ENCODE measurements around the gene HTRA1. TPM values are rescaled to one million over a fixed set of nuclear protein-coding genes. Genes with fewer than 3 reads are reported as not detected.

HTRA1 gene
- total and polyA plus RNA-seq, 7 donors: 11.4 to 30.8 (median 11.8) TPM

DNA sequence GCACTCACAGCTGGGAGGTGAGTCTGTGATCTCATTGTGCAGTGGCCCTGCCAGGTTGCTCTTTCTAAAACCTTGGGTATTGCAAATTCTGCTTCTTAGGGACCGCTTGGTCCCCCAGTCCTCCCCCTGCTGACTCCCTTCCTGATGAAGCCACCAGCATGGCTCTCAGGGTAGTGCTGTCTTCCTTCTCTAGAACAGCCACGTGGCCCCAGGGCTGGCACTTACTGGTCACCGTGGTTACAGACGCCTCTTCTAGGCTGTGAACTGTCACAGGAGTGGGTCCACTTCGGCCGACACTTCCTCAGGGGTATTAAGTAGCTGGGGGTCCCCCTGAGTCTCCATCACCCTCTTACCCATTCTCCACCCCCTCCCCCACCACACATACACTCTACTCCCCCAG is 2.7 kb upstream of the HTRA1 start:
- Histone ChIP-seq H3K4me1 (peaks cover 13% of the 10 kb centered on the region), H3K27me3 (ENCODE audit: insufficient read depth in 3 of 3, low read length in 2 of 3) (peaks cover 0 to 2% (median 0%) of the 10 kb centered on the region in 3 donors), H3K36me3 (ENCODE audit: insufficient read depth in 1 of 2, low read depth in 1 of 2) (no peaks in the 10 kb centered on the region), H3K9me3 (no peaks in the 10 kb centered on the region), H3K4me3 (no peak overlapping the region), H3K27ac (peak overlapping the region; percentile 30)
- ATAC-seq (no peak), DNase-seq (no peak)
- intact Hi-C loops (cut with DNase I): no loop called here
- WGBS, 3 donors: 89 to 95% (median 92%) methylated on average over 6 of the region's 6 CpGs
- TF ChIP-seq CTCF (IDR thresholded peaks at IDR 0.05): no peak

DNA sequence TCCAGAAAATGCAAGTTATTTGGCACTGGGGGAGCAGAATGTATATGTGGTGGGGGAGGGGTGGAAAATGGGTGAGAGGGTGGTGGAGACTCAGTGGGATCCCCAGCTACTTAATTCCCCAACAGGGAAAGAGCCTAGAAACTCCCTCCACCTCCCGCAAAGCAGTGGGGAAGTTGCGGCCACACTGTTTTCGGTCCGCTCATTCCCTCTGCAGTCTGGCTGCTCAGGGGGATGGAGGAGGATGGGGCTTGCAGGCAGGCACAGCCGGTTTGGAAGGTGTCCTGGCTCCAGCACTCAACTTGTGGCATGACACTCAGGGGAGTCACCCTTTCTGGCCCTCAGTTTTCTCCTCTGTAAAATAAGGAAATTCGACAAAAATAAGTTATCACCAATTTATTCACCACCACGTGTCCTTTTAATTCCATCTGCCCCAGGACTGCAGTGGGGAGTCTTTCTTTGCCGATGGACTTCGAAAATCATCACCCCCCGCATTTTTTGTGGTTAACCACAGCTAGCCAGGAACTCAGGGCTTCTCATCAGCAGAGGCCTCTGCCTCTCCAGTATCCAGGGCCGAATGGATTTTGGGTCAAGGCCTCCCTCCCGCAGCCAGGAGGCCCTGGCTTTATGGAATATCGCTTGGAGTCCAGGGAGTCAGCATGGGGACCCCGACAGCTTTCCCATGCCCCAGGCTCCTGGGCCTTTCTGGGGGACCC is 1.6 kb upstream of the HTRA1 start:
- H3K4me3 ChIP-seq: no peak overlapping the region
- DNase-seq (no peak), ATAC-seq (no peak)
- no peaks in the 10 kb centered on the region for H3K27me3 ChIP-seq (ENCODE audit: insufficient read depth in 3 of 3, low read length in 2 of 3)
- 85 to 91% (median 88%) methylated on average over 14 of the region's 14 CpGs for WGBS, 3 donors
- intact Hi-C loops (cut with DNase I): loop anchor here in 1 of 2 donors (10.0 kb wide), 1 partner anchor 105 kb away; the partner anchor contains the start of gene DMBT1
- H3K36me3 ChIP-seq (ENCODE audit: insufficient read depth in 1 of 2, low read depth in 1 of 2): no peaks in the 10 kb centered on the region
- H3K9me3 ChIP-seq: no peaks in the 10 kb centered on the region
- peaks cover 24% of the 10 kb centered on the region for H3K4me1 ChIP-seq
- no peak overlapping the region for H3K27ac ChIP-seq
- TF ChIP-seq CTCF (IDR thresholded peaks at IDR 0.05): no peak

GRCh38 chr10:122460891-122461293 is 461 bp upstream of the HTRA1 start:
- WGBS, 3 donors: 1 to 2% (median 1%) methylated on average over 34 to 40 of the region's 40 CpGs
- no peak for TF ChIP-seq CTCF (IDR thresholded peaks at IDR 0.05)
- DNase-seq (no peak), ATAC-seq (no peak)
- intact Hi-C loops (cut with DNase I): loop anchor here in 1 of 2 donors (10.0 kb wide), 1 partner anchor 104 kb away; the partner anchor contains the start of gene DMBT1
- Histone ChIP-seq H3K9me3 (no peaks in the 10 kb centered on the region), H3K27me3 (ENCODE audit: insufficient read depth in 3 of 3, low read length in 2 of 3) (no peaks in the 10 kb centered on the region), H3K4me1 (peaks cover 26% of the 10 kb centered on the region), H3K27ac (no peak overlapping the region), H3K4me3 (peak overlapping the region; percentile 76), H3K36me3 (ENCODE audit: insufficient read depth in 1 of 2, low read depth in 1 of 2) (no peaks in the 10 kb centered on the region)

DNA sequence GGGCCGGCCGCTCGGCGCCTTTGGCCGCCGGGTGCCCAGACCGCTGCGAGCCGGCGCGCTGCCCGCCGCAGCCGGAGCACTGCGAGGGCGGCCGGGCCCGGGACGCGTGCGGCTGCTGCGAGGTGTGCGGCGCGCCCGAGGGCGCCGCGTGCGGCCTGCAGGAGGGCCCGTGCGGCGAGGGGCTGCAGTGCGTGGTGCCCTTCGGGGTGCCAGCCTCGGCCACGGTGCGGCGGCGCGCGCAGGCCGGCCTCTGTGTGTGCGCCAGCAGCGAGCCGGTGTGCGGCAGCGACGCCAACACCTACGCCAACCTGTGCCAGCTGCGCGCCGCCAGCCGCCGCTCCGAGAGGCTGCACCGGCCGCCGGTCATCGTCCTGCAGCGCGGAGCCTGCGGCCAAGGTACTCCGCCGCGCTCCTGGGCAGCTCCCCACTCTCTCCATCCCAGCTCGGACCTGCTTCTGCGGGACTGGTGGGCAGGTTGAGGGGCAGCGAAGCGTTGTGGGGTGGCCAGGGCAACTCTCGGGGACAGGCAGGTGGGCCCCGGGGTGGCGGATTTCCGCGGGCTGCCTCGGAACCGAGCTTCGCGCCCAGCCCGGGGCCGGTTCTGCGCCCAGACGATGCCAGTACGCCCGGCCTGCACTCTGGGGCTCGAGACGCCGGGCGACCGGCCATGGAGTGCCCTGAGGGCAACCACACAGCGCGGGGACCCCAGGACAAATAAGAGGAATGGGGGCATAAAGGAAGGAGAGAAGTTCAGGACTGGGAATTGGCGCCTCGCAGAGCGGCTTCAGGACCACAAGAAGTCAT is 578 bp downstream of the HTRA1 start:
- H3K4me3 ChIP-seq: peak overlapping the region; percentile 76
- intact Hi-C loops (cut with DNase I): loop anchor here in 1 of 2 donors (10.0 kb wide), 1 partner anchor 103 kb away; the partner anchor contains the start of gene DMBT1
- no peaks in the 10 kb centered on the region for H3K36me3 ChIP-seq (ENCODE audit: insufficient read depth in 1 of 2, low read depth in 1 of 2)
- H3K27ac ChIP-seq: peak overlapping the region; percentile 63
- ATAC-seq (peak; percentile 50 to 71 (median 60)), DNase-seq (peak; percentile 36 to 62)
- TF ChIP-seq CTCF (IDR thresholded peaks at IDR 0.05): no peak
- WGBS, 3 donors: 0 to 1% (median 0%) methylated on average over 49 to 95 of the region's 95 CpGs
- peaks cover 26% of the 10 kb centered on the region for H3K4me1 ChIP-seq
- no peaks in the 10 kb centered on the region for H3K9me3 ChIP-seq
- H3K27me3 ChIP-seq (ENCODE audit: insufficient read depth in 3 of 3, low read length in 2 of 3): no peaks in the 10 kb centered on the region

Measured in psoas muscle (tissue), 8 donors.